HEK293T (cell line): Measurements from ENCODE around the gene GRM4.

ENCODE experiments used
- HDGF ChIP-seq: fragments of 450-650 bp; IDR thresholded peaks from 2 replicates; pipeline ENCODE4 v1.6.1; 2017; ENCODE audit warnings: antibody characterized with exemption, borderline replicate concordance
- NFRKB ChIP-seq: fragments of 450-650 bp; IDR thresholded peaks from 2 replicates; pipeline ENCODE4 v1.6.1; 2016; ENCODE audit warnings: mild to moderate bottlenecking, moderate library complexity
- SP1 ChIP-seq: fragments of 450-650 bp; IDR thresholded peaks from 2 replicates; pipeline ENCODE4 v1.6.1; 2017
- ZNF384 ChIP-seq: fragments of 450-650 bp; IDR thresholded peaks from 2 replicates; pipeline ENCODE4 v1.6.1; 2016

- TF ChIP-seq HDGF (no peak), NFRKB (no peak), SP1 (no peak), ZNF384 (no peak)
Measured at GRCh38 chr6:34148631-34149451, 3.0 kb upstream of the GRM4 start.
